Adrenal gland (tissue), 12 donors: Measurements from ENCODE around the gene USP25. TPM values are rescaled to one million over a fixed set of nuclear protein-coding genes. Genes with fewer than 3 reads are reported as not detected.

Source experiments
- DNase-seq, 7 donors: peaks; one replicate each; pipeline ENCODE4 v3.0.0-alpha.2; 2019 to 2020
- H3K27ac ChIP-seq, 5 donors: fragments of 200-600 bp; sonication (generic) in 4 of 5; 1 replicate in 3 of 5; 2 replicates in 2 of 5; pipeline versions ENCODE4 v1.5.1 to v1.8.0; 2016 to 2020; ENCODE audit warnings: mild to moderate bottlenecking in 1 of 5
- H3K27me3 ChIP-seq: fragments of 200-600 bp; 2 replicates; pipeline ENCODE4 v1.8.0; 2021
- H3K36me3 ChIP-seq, 2 donors: fragments of 200-600 bp; replicated peaks in 1 of 2; 1 replicate in 1 of 2; 2 replicates in 1 of 2; pipeline versions ENCODE4 v1.5.1 to v1.8.0; 2018 to 2022
- H3K4me1 ChIP-seq, 2 donors: fragments of 200-600 bp; replicated peaks in 1 of 2; 1 replicate in 1 of 2; 2 replicates in 1 of 2; pipeline versions ENCODE4 v1.5.1 to v1.8.0; 2018 to 2021
- H3K4me3 ChIP-seq, 4 donors: fragments of 200-600 bp; sonication (generic) in 3 of 4; one replicate each; pipeline ENCODE4 v1.5.1; 2016 to 2018
- H3K9me3 ChIP-seq, 3 donors: fragments of 200-600 bp; sonication (generic) in 1 of 3; replicated peaks in 1 of 3; 1 replicate in 2 of 3; 2 replicates in 1 of 3; pipeline versions ENCODE4 v1.5.1 to v1.8.0; 2016 to 2021
- POLR2A ChIP-seq, 2 donors: fragments of 450-650 bp; IDR thresholded peaks; one replicate each; pipeline ENCODE4 v1.6.1; 2017; ENCODE audit warnings: antibody characterized with exemption in 2 of 2, mild to moderate bottlenecking in 2 of 2, moderate library complexity in 1 of 2
- WGBS, 4 donors: extraction: QIAGEN DNeasy Blood & Tissue Kit in 2 of 4; methylation state at CpG; one replicate each; pipeline versions ENCODE4 v1.1.5 to v1.1.7; 2013 to 2017; 5-methylcytosine and 5-hydroxymethylcytosine counted together
- intact Hi-C, 2 donors: fragments of 100-400 bp; cut with DNase I; formaldehyde crosslinking; loops; one replicate each; pipeline versions ENCODE4 v1.14.1 to v1.15.0; 2022 to 2023
- polyA plus RNA-seq, 3 donors: library from polyadenylated mRNA; stranded (reverse); fragments of 200-250 nt in 2 of 3; fragments of 350-450 nt in 1 of 3; fragmentation: Illumina TruSeq in 1 of 3; extraction: RNeasy Lipid Tissue Mini Kit (QIAGEN cat#74804) in 1 of 3; gene quantifications; one replicate each; pipeline ENCODE4 v1.2.3, GENCODE V29; 2013 to 2014
- total RNA-seq, 9 donors: library from RNA; depleted of rRNA in 4 of 9; stranded (reverse); fragments of >200 nt in 4 of 9; fragments of 120-200 nt in 1 of 9; fragmentation: NEBNext Ultra II Directional in 1 of 9; extraction: Animal tissue kit (Norgen Biotek cat#: 25700) in 1 of 9; gene quantifications; one replicate each; pipeline versions ENCODE4 v1.1.0 to v1.2.4, GENCODE V29; 2013 to 2023
- TF ChIP-seq, protein P1 (sequence below), 6 experiments: fragments of 450-650 bp in 4 of 6; fragments of 200-600 bp in 2 of 6; sonication (generic) in 1 of 6; IDR thresholded peaks; 1 replicate in 5 of 6; 2 replicates in 1 of 6; pipeline versions ENCODE4 v1.5.1 to v1.8.0; 2016 to 2021; ENCODE audit warnings: antibody characterized with exemption in 6 of 6, mild to moderate bottlenecking in 2 of 6, moderate library complexity in 1 of 6
- donor health status: healthy with polysubstance abuse.
- donor health status: Bipolar disorder and iron deficiency.
- donor health status: DM: yes; HTN: yes; CAD: no.
- donor health status: DM: no; HTN: no; CAD: no.
- donor health status: DM: no; HTN: no; CAD: no.
- donor health status: DM: yes; HTN: yes; CAD: no.

Gene USP25
- total and polyA plus RNA-seq, 12 donors = 11.8 to 47.4 (median 38.3) TPM

DNA sequence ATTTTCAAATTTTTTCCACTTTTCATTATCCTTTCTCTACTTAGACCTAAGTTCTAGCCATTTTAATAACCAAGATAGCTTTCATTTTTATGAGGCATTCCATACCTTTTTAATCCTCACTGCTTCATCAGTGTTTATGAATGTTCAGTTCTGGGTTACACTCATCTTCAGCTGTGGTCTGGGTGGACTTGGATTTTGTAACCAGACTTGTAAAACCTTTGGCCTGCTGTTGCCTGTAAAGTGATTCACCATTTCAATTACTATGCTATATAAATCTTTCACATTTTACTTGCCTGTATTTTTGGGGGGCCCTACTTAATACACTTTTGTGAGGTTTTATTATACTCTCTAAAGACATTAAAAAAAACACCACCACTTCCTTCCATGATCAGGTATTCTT, 46.2 kb downstream of the USP25 start:
- no peak for DNase-seq
- Histone ChIP-seq H3K9me3 (no peaks in the 10 kb centered on the region), H3K4me3 (no peak overlapping the region), H3K27me3 (no peaks in the 10 kb centered on the region), H3K4me1 (peaks cover 4 to 44% of the 10 kb centered on the region in 2 donors), H3K36me3 (no peaks in the 10 kb centered on the region), H3K27ac (no peak overlapping the region)
- intact Hi-C loops = no loop called here
- TF ChIP-seq, protein P1, sequence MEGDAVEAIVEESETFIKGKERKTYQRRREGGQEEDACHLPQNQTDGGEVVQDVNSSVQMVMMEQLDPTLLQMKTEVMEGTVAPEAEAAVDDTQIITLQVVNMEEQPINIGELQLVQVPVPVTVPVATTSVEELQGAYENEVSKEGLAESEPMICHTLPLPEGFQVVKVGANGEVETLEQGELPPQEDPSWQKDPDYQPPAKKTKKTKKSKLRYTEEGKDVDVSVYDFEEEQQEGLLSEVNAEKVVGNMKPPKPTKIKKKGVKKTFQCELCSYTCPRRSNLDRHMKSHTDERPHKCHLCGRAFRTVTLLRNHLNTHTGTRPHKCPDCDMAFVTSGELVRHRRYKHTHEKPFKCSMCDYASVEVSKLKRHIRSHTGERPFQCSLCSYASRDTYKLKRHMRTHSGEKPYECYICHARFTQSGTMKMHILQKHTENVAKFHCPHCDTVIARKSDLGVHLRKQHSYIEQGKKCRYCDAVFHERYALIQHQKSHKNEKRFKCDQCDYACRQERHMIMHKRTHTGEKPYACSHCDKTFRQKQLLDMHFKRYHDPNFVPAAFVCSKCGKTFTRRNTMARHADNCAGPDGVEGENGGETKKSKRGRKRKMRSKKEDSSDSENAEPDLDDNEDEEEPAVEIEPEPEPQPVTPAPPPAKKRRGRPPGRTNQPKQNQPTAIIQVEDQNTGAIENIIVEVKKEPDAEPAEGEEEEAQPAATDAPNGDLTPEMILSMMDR (IDR thresholded peaks at IDR 0.05) = no peak
- TF ChIP-seq POLR2A (IDR thresholded peaks at IDR 0.05) = no peak

DNA sequence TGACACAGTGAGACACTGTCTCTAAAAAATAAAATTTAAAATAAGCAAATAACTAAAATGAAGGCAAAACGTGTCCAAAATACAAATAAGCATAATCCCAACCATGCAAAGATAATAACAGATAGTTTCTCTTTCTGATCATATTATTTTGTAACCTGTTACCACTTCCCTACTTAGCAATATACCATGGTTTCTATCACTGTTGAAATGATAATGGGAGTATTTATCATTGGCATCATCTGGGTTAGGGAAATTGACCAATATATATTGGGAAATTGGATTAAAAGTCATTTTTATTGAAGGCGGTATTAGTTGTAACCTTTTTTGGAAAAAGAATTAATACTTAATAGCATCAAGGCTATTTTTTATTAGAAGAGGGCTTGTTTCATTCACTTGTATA, 47.0 kb downstream of the USP25 start:
- no peak for DNase-seq
- no peak overlapping the region for H3K27ac ChIP-seq
- intact Hi-C loops = no loop called here
- TF ChIP-seq, protein P1 (IDR thresholded peaks at IDR 0.05) = no peak
- TF ChIP-seq POLR2A (IDR thresholded peaks at IDR 0.05) = no peak
- H3K9me3 ChIP-seq = no peaks in the 10 kb centered on the region
- no peaks in the 10 kb centered on the region for H3K27me3 ChIP-seq
- peaks cover 0 to 2% of the 10 kb centered on the region in 2 donors for H3K36me3 ChIP-seq
- 75 to 79% (median 77%) methylated on average over 2 of the region's 2 CpGs for WGBS, 4 donors
- peaks cover 4 to 40% of the 10 kb centered on the region in 2 donors for H3K4me1 ChIP-seq
- no peak overlapping the region for H3K4me3 ChIP-seq

DNA sequence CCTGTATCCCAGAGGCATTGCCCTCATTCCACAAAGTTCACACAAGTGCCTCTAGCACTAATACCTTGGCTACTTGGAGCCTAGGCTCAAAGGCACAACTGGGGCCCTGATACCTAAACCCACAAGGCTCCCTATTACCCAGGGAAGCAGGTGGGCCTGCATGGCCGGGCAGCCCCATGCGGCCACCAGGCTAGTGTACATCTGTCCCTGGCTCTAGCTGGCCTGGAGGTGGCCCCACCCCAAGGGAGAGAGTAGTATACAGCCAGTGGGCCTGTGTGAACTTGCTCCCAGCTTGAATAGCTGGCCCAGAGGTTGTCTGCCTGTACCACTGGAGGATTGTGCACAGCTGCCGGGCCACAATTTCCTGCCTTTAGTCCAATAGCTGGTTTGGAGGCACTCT, 52.2 kb downstream of the USP25 start:
- 83 to 100% (median 98%) methylated on average over 1 to 3 of the region's 3 CpGs for WGBS, 4 donors
- DNase-seq = no peak
- Histone ChIP-seq H3K9me3 (no peaks in the 10 kb centered on the region), H3K27me3 (no peaks in the 10 kb centered on the region), H3K36me3 (peaks cover 0 to 9% of the 10 kb centered on the region in 2 donors), H3K27ac (no peak overlapping the region), H3K4me1 (peaks cover 0 to 10% of the 10 kb centered on the region in 2 donors), H3K4me3 (no peak overlapping the region)
- intact Hi-C loops = no loop called here
- TF ChIP-seq, protein P1 (IDR thresholded peaks at IDR 0.05) = no peak
- no peak for TF ChIP-seq POLR2A (IDR thresholded peaks at IDR 0.05)

DNA sequence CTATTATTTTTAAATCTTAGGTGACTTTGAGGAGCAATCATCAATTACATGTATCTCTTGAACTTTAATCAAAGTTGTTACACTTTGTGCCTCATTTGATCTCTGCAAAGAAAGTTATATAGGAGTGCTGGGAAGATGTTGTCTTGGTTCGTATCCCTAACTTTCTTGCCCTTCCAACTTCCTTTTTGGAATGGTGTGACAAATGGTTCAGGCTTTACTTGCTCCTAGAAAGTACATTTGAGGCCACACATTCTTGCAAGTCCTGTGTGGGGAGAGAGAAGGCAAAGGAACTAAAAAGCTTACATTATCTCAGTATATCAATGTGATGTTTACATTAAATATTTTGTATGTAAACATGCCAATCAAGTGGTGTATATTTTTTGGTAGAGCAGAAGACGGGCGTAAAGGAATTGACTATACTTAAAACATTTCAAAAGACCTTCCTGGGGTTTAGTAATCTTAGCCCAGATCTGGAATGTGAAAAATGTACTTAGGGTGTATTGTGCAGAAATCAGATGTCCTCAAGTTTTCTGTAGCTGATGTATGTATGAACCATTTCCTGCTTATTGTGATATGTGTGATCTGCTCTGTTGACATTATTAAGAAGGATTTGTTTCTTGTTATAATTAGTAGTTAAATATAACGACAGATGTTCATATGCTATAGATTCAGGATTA, 59.2 kb downstream of the USP25 start:
- H3K9me3 ChIP-seq = no peaks in the 10 kb centered on the region
- H3K36me3 ChIP-seq = no peaks in the 10 kb centered on the region
- 81 to 94% (median 90%) methylated on average over 4 of the region's 4 CpGs for WGBS, 4 donors
- no peaks in the 10 kb centered on the region for H3K4me1 ChIP-seq
- no peaks in the 10 kb centered on the region for H3K27me3 ChIP-seq
- DNase-seq = no peak
- no peak for TF ChIP-seq POLR2A (IDR thresholded peaks at IDR 0.05)
- TF ChIP-seq, protein P1 (IDR thresholded peaks at IDR 0.05) = no peak
- no peak overlapping the region for H3K4me3 ChIP-seq
- intact Hi-C loops = no loop called here
- no peak overlapping the region for H3K27ac ChIP-seq
